GM13977 (cell line): ENCODE data around the gene PTGFRN.

Experiments used
- DNase-seq: peaks from one replicate; pipeline ENCODE4 v3.0.0; 2012; ENCODE audit warnings: low spot score
- in situ Hi-C: fragments of 300-500 bp; cut with MboI; formaldehyde crosslinking; loops from one replicate; pipeline ENCODE4 v1.12.0; 2022; ENCODE audit warnings: low sequenced_read_pairs, low pct_unique_long_range_greater_than_20kb, mixed read lengths, inconsistent platforms; ENCODE audit not compliant: unreplicated experiment
- TF ChIP-seq, protein P1 (sequence below): IDR thresholded peaks from 2 replicates; pipeline ENCODE4 v1.5.1; 2012; ENCODE audit warnings: mild to moderate bottlenecking, control low read depth; ENCODE audit not compliant: insufficient read depth; ENCODE audit errors: extremely low read depth, missing control alignments

Gene PTGFRN

DNA sequence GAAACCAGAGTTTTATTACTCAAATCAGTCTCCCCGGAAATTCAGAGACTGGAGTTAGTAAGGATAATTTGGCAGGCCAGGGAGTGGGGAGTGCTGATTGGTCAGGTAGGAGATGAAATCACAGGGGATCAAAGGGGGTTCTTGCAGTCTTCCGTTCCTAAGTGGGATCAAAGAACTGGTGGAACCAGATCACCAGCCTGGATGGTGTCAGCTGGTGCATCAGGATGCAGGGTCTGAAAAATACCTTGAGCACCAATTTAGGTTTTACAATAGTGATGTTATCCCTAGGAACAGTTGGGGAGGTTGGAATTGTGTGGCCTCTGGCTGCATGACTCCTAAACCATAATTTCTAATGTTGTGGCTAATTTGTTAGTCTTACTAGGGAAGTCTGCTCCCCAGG is 90.4 kb downstream of the PTGFRN start:
- in situ Hi-C loops: no loop called here
- DNase-seq: no peak
- TF ChIP-seq, protein P1, sequence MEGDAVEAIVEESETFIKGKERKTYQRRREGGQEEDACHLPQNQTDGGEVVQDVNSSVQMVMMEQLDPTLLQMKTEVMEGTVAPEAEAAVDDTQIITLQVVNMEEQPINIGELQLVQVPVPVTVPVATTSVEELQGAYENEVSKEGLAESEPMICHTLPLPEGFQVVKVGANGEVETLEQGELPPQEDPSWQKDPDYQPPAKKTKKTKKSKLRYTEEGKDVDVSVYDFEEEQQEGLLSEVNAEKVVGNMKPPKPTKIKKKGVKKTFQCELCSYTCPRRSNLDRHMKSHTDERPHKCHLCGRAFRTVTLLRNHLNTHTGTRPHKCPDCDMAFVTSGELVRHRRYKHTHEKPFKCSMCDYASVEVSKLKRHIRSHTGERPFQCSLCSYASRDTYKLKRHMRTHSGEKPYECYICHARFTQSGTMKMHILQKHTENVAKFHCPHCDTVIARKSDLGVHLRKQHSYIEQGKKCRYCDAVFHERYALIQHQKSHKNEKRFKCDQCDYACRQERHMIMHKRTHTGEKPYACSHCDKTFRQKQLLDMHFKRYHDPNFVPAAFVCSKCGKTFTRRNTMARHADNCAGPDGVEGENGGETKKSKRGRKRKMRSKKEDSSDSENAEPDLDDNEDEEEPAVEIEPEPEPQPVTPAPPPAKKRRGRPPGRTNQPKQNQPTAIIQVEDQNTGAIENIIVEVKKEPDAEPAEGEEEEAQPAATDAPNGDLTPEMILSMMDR: no peak

DNA sequence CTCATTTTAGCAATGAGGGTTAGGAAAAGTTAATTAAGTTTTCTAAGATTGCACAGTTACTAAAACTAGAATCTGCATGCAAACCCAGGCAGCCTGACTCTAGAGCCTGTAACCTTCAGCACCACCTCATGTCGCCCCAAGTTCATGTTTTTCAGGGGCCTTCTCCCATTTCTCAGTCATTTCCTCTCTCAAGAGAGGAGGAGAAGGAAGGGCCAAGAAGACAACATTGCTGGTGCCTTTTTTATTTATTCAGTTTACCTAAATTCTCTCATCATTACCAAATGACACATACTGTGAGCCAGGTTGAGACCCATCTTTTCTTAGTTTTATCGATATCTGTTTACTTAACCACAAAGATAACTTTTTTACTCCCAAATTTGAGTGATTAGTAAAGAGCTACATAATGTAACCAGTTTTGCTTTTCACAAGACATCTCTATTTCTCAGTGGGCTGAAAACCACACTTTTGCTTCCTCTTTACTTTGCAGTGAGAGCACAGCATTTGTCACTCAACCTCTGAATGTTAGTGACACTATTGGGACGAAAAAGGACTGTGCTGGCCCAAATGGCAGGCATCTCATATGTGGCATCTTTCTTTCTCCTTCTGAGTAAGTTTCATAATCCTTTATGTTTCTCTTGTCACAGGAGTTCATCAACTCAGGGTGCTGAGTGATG is 91.7 kb downstream of the PTGFRN start, which contains the start of gene CD101:
CD101 (plus strand) TSS at position 507 of the 674 bp plus-strand sequence; CDS start at position 565, 58 bp downstream.
- peak; percentile 69 for DNase-seq
- TF ChIP-seq, protein P1: no peak
- in situ Hi-C loops: no loop called here

DNA sequence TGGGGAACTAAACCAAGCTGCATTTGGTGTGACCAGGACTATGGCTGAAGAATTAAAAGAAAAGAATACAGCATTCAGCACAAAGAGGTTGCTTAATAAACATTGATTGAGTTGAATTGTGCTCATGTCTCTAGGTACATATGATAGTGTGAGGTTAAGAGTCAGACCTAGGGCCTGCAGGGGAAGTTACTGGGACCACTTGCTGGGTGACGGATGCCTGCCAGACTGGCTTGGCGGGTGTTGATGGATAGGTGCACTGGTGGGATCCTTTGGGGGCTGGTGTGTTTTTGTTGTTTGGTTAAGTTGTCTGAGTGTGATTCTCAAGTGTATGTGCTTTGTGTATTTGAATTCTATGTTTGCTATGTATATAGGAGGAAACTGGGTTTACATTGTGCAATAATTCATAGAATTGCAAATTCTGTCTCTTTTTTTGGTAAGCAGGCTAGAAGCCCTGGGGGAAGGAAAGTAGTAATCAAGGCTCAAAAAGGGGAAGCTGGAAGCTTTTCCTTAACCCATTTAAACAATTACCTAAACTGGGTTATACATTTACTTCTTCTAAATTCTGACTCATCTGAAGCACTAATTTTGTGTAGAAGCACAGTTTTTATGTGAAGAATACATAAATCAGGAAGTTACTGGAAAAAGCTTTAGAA is 93.6 kb downstream of the PTGFRN start:
- in situ Hi-C loops: no loop called here
- DNase-seq: no peak
- TF ChIP-seq, protein P1: no peak

DNA sequence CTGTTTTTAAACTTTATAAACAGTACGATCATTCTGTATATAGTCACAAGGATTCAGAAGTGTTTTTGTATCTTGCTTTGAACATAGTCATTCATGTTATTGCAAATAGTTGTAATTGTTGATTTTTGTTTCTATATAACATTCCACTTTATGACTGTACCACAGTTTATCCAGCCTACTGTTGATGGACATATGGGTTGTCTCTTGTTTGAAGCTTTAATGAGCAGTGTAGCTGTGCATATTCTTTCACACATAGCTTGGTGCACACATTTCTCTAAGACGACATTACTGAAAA is 98.0 kb downstream of the PTGFRN start:
- in situ Hi-C loops: no loop called here
- DNase-seq: no peak
- TF ChIP-seq, protein P1: no peak

DNA sequence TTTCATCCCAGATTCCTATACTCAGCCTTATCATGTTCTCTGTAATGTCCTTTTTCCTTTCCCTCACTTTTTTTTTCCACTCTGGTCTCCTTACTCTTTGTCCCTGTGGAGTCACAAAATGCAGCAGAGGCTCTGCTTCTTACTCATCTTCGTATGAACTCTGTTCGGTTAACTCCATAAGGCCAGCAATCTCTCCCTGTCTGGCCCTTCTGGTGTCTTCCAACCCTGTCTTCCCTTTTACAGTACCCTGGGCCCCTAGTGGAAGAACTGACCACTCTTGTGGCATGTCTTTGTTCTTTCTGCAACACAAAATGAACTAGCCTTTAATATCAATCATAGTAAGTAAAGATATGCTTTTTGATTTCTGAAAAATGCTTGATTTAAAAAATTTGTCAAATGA is 98.9 kb downstream of the PTGFRN start:
- DNase-seq: no peak
- in situ Hi-C loops: no loop called here
- TF ChIP-seq, protein P1: no peak

DNA sequence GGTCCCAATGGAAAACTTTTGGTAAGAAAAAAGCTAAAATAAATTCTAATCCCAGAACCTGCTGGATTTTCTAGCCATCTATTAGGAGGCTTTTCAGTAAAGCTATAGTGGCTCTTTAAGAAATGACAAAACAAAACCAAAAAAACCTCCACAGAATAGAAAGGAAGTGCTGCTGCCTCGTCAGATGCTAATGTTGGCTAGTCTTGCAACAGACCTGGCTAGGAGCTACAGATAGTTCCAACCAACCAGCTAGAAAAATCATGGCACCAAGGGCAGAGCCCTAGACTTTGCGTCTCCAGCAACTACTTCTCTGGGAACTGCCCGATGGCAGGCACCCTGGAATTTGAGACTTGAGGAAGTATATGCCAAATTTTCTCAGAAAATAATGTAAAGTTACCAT is 99.4 kb downstream of the PTGFRN start:
- DNase-seq: no peak
- in situ Hi-C loops: no loop called here
- TF ChIP-seq, protein P1: no peak
